ENCODE results near the gene RC3H1.

- TF ChIP-seq TBL1XR1 (IDR thresholded peaks at IDR 0.05; ENCODE audit: low read length in 2 of 2), result no peak
- no peak for TF ChIP-seq NFE2L1 (tag; IDR thresholded peaks at IDR 0.05; ENCODE audit: borderline replicate concordance, low read depth)
- 0 out of 2 replicates have a peak, but pooled peaks have one; percentile 51 for TF ChIP-seq ZZZ3 (IDR thresholded peaks at IDR 0.05)
- TF ChIP-seq RBM15 (IDR thresholded peaks at IDR 0.05; ENCODE audit: insufficient read depth, low read length), result no peak
- no peak for TF ChIP-seq ZNF436 (CRISPR knock-in tag; IDR thresholded peaks at IDR 0.05)
- no peak for TF ChIP-seq ZSCAN29 (IDR thresholded peaks at IDR 0.05)
- no peak for TF ChIP-seq ZNF232 (CRISPR knock-in tag; IDR thresholded peaks at IDR 0.05)
These were observed 522 bp downstream of the RC3H1 start for GRCh38 chr1:174021591-174022079.

Data from K562 (cell line).